K562 (cell line): ENCODE results near the gene MRPL38. TPM values are rescaled to one million over a fixed set of nuclear protein-coding genes. Genes with fewer than 3 reads are reported as not detected.

Experiments
- ATF6 ChIP-seq: sonication (generic); formaldehyde crosslinking; IDR thresholded peaks from 2 replicates; pipeline ENCODE4 v1.4.0; 2020; ENCODE audit warnings: mild to moderate bottlenecking, missing genetic modification reagents
- CTBP1 ChIP-seq: fragments of 450-650 bp; IDR thresholded peaks from 2 replicates; pipeline ENCODE4 v1.6.1; 2016; ENCODE audit warnings: borderline replicate concordance
- DACH1 ChIP-seq: fragments of 450-650 bp; IDR thresholded peaks from 2 replicates; pipeline ENCODE4 v1.6.1; 2018; ENCODE audit not compliant: partially characterized antibody
- EZH2 ChIP-seq: IDR thresholded peaks from 2 replicates; pipeline ENCODE4 v1.6.1; 2012; ENCODE audit warnings: low read depth, mild to moderate bottlenecking, inconsistent platforms, low read length, borderline replicate concordance
- HIVEP1 ChIP-seq: fragments of 250-450 bp; sonication (Bioruptor Pico); IDR thresholded peaks from 2 replicates; pipeline ENCODE4 v1.4.0; 2020; ENCODE audit warnings: mild to moderate bottlenecking
- ID3 ChIP-seq, 2 experiments: fragments of 250-450 bp in 1 of 2; fragments of 450-650 bp in 1 of 2; sonication (Bioruptor Pico) in 1 of 2; IDR thresholded peaks; 2 replicates each; pipeline versions ENCODE4 v1.6.1 to v1.8.0; 2016 to 2021; ENCODE audit warnings: mild to moderate bottlenecking in 2 of 2, moderate library complexity in 2 of 2, missing compliant biosample characterization in 1 of 2, missing genetic modification characterization in 1 of 2
- PHF8 ChIP-seq: fragments of 200-600 bp; sonication (generic); IDR thresholded peaks from 2 replicates; pipeline ENCODE4 v1.6.1; 2012; ENCODE audit warnings: mixed run types, mild to moderate bottlenecking, inconsistent platforms, low read length, moderate library complexity, borderline replicate concordance
- RFX7 ChIP-seq: fragments of 250-450 bp; sonication (Bioruptor Pico); IDR thresholded peaks from 2 replicates; pipeline ENCODE4 v1.5.1; 2021; ENCODE audit warnings: mild to moderate bottlenecking
- SIRT6 ChIP-seq: IDR thresholded peaks from one replicate; pipeline ENCODE4 v1.6.1; 2012; ENCODE audit warnings: low read depth, mild to moderate bottlenecking, control low read depth, inconsistent platforms, low read length, moderate library complexity
- SMAD1 ChIP-seq: fragments of 150-350 bp; IDR thresholded peaks from 2 replicates; pipeline ENCODE4 v1.6.1; 2014; ENCODE audit warnings: low read length, low read depth; ENCODE audit not compliant: partially characterized antibody
- ZNF134 ChIP-seq: fragments of 250-450 bp; sonication (Bioruptor Pico); conservative IDR thresholded peaks from 2 replicates; pipeline ENCODE4 v1.4.0; 2020
- ZNF318 ChIP-seq, 2 experiments: fragments of 450-650 bp; IDR thresholded peaks; 2 replicates each; pipeline ENCODE4 v1.6.1; 2016; ENCODE audit warnings: mild to moderate bottlenecking in 2 of 2, borderline replicate concordance in 1 of 2, low read depth in 1 of 2, moderate library complexity in 1 of 2
- ZNF592 ChIP-seq: fragments of 450-650 bp; IDR thresholded peaks from 2 replicates; pipeline ENCODE4 v1.6.1; 2017; ENCODE audit warnings: antibody characterized with exemption, mild to moderate bottlenecking
- polyA plus RNA-seq, 8 experiments: library from polyadenylated mRNA; depleted of rRNA in 4 of 8; stranded (reverse) in 5 of 8; unstranded in 3 of 8; fragments of >200 nt; fragmentation: Nextera tagmentation in 2 of 8; fragmentation: Illumina TruSeq in 1 of 8; extraction: Ambion mirVana in 2 of 8; extraction: Trizol in 1 of 8; gene quantifications; 2 replicates each; pipeline versions ENCODE4 v1.2.1 to v1.2.3, GENCODE V29; 2011 to 2014; ENCODE audit warnings: inconsistent platforms in 1 of 8, missing spikeins in 1 of 8
- total RNA-seq, 7 experiments: library from RNA; depleted of rRNA in 6 of 7; stranded (reverse); fragments of >200 nt in 6 of 7; fragmentation: Illumina TruSeq in 2 of 7; extraction: Trizol in 2 of 7; gene quantifications; 2 replicates each; pipeline versions ENCODE4 v1.2.1 to v1.2.3, GENCODE V29; 2011 to 2021; ENCODE audit warnings: low replicate concordance in 1 of 7

The MRPL38 gene
- total and polyA plus RNA-seq, 9 of the 15 experiments (the other 6 are each of a cell fraction or from before 2014, with no cell fraction given), result 4.5 to 154 (median 48.5) TPM

- TF ChIP-seq ZNF134 (no peak), DACH1 (no peak), CTBP1 (no peak), HIVEP1 (CRISPR knock-in tag) (no peak), ZNF592 (peak; percentile 86), SIRT6 (no peak), PHF8 (no peak), ZNF318 (IDR thresholded peaks at IDR 0.05; ENCODE audit: borderline replicate concordance in 1 of 2, low read depth in 1 of 2) (no peak), RFX7 (CRISPR knock-in tag) (no peak), EZH2 (no peak), SMAD1 (no peak), ATF6 (no peak), ID3 (CRISPR knock-in tag; IDR thresholded peaks at IDR 0.05) (no peak), ID3 (tag; IDR thresholded peaks at IDR 0.05) (no peak)
These were observed 55.0 kb downstream of the MRPL38 start (continued) for GRCh38 chr17:75849724-75850123.
